Measurements from ENCODE around the gene SLC19A1.

SLC19A1 gene

GRCh38 chr21:45516071-45516670 is 26.1 kb downstream of the SLC19A1 start:
- no peak for TF ChIP-seq CTCF (IDR thresholded peaks at IDR 0.05; ENCODE audit: unreplicated experiment in 3 of 3)
- Mint-ChIP-seq H3K9me3 (peaks cover 35% of the 10 kb centered on the region), H3K4me3 (no peak overlapping the region), H3K27ac (no peak overlapping the region), H3K27me3 (ENCODE audit: low read depth) (peaks cover 4% of the 10 kb centered on the region), H3K36me3 (ENCODE audit: low read depth) (peaks cover 47% of the 10 kb centered on the region), H3K4me1 (no peaks in the 10 kb centered on the region)

GRCh38 chr21:45515241-45516061 is 26.8 kb downstream of the SLC19A1 start:
- Mint-ChIP-seq H3K4me1 (no peaks in the 10 kb centered on the region), H3K36me3 (ENCODE audit: low read depth) (peaks cover 40% of the 10 kb centered on the region), H3K27me3 (ENCODE audit: low read depth) (peaks cover 4% of the 10 kb centered on the region), H3K27ac (no peak overlapping the region), H3K9me3 (peaks cover 28% of the 10 kb centered on the region), H3K4me3 (no peak overlapping the region)
- no peak for TF ChIP-seq CTCF (IDR thresholded peaks at IDR 0.05; ENCODE audit: unreplicated experiment in 3 of 3)

- no peak for TF ChIP-seq CTCF (IDR thresholded peaks at IDR 0.05; ENCODE audit: unreplicated experiment in 3 of 3)
- Mint-ChIP-seq H3K27me3 (ENCODE audit: low read depth) (no peaks in the 10 kb centered on the region), H3K4me3 (no peak overlapping the region), H3K4me1 (no peaks in the 10 kb centered on the region), H3K27ac (no peak overlapping the region), H3K36me3 (ENCODE audit: low read depth) (peaks cover 30% of the 10 kb centered on the region), H3K9me3 (peaks cover 18% of the 10 kb centered on the region)
These were observed 27.8 kb downstream of the SLC19A1 start for GRCh38 chr21:45514311-45515021.

DNA sequence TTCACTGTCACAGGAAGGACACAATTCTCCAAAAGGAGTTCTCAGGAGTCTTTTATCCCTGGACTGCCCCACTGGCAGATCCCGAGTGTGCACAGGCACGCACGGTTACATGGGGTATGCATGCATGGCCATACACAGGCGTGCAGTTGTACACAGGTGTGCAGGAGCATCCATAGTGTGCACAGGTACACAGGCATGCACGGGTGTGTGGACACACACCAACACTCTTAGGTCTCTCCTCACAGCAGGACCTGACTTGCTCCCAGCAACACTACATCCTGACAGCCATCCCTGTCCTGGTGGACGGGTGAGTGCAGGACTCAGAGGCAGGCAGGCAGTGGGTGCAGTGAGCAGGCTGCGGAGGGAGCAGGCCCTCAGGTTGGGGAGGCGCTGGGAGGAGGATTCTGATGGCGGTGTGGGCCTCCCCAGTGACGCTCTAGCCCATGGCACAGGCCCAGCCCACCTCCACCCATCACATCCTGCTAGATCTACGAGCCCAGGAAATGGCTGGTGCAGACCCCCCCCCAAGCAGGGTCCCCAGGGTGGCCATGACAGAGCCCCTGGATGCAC is 28.4 kb downstream of the SLC19A1 start:
- no peak overlapping the region for H3K4me3 Mint-ChIP-seq
- no peak overlapping the region for H3K27ac Mint-ChIP-seq
- H3K27me3 Mint-ChIP-seq (ENCODE audit: low read depth) = no peaks in the 10 kb centered on the region
- peaks cover 11% of the 10 kb centered on the region for H3K9me3 Mint-ChIP-seq
- no peak for TF ChIP-seq CTCF (IDR thresholded peaks at IDR 0.05; ENCODE audit: unreplicated experiment in 3 of 3)
- peaks cover 23% of the 10 kb centered on the region for H3K36me3 Mint-ChIP-seq (ENCODE audit: low read depth)
- H3K4me1 Mint-ChIP-seq = no peaks in the 10 kb centered on the region

- Mint-ChIP-seq H3K36me3 (ENCODE audit: low read depth) (peaks cover 17% of the 10 kb centered on the region), H3K4me3 (no peak overlapping the region), H3K27ac (no peak overlapping the region), H3K4me1 (no peaks in the 10 kb centered on the region), H3K9me3 (peaks cover 5% of the 10 kb centered on the region), H3K27me3 (ENCODE audit: low read depth) (no peaks in the 10 kb centered on the region)
- TF ChIP-seq CTCF (IDR thresholded peaks at IDR 0.05; ENCODE audit: unreplicated experiment in 3 of 3) = no peak
These were observed 29.1 kb downstream of the SLC19A1 start for GRCh38 chr21:45513003-45513717.
